Measurements from ENCODE around the gene ORMDL1.

ORMDL1 gene

DNA sequence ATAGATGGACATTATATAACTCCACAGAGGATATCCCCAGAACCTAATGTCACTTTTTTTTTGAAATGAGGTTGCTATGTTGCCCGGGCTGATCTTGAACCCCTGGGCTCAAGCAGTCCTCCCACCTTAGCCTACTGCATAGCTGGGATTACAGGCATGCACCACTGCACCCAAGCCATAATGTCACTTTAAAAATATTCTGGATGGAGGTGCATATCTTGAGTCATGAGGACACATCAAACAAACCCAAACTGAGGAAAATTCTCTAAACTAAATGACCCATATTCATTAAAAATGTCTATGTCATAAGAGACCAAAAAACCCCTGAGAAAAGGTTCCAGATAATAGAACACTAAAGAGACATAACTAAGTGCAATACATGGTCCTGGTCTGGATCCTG is 57.9 kb downstream of the ORMDL1 start:
- Histone ChIP-seq H3K36me3 (ENCODE audit: insufficient read depth, low read length) (no peaks in the 10 kb centered on the region), H3K4me2 (ENCODE audit: insufficient read depth, low read length) (no peak overlapping the region), H3K79me2 (ENCODE audit: insufficient read depth, low read length) (no peaks in the 10 kb centered on the region), H3K4me3 (ENCODE audit: low read depth in 1 of 2, low read length in 2 of 2) (no peak overlapping the region), H3K9ac (ENCODE audit: low read depth, low read length) (no peak overlapping the region), H4K20me1 (ENCODE audit: insufficient read depth, low read length) (no peaks in the 10 kb centered on the region), H3K9me3 (ENCODE audit: insufficient read depth, low read length, severe bottlenecking) (no peaks in the 10 kb centered on the region), H3K27ac (ENCODE audit: low read length) (no peak overlapping the region), H3K4me1 (ENCODE audit: insufficient read depth, low read length) (no peaks in the 10 kb centered on the region), H3K27me3 (ENCODE audit: insufficient read depth, low read length, poor library complexity) (no peaks in the 10 kb centered on the region), H2AFZ (ENCODE audit: low read depth, low read length) (no peak overlapping the region)
- TF ChIP-seq, protein P1, sequence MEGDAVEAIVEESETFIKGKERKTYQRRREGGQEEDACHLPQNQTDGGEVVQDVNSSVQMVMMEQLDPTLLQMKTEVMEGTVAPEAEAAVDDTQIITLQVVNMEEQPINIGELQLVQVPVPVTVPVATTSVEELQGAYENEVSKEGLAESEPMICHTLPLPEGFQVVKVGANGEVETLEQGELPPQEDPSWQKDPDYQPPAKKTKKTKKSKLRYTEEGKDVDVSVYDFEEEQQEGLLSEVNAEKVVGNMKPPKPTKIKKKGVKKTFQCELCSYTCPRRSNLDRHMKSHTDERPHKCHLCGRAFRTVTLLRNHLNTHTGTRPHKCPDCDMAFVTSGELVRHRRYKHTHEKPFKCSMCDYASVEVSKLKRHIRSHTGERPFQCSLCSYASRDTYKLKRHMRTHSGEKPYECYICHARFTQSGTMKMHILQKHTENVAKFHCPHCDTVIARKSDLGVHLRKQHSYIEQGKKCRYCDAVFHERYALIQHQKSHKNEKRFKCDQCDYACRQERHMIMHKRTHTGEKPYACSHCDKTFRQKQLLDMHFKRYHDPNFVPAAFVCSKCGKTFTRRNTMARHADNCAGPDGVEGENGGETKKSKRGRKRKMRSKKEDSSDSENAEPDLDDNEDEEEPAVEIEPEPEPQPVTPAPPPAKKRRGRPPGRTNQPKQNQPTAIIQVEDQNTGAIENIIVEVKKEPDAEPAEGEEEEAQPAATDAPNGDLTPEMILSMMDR (IDR thresholded peaks at IDR 0.05; ENCODE audit: borderline replicate concordance, extremely low read depth, low read length, poor library complexity, severe bottlenecking): no peak
- TF ChIP-seq EZH2 (IDR thresholded peaks at IDR 0.05; ENCODE audit: borderline replicate concordance, low read depth, low read length, severe bottlenecking): no peak
- ATAC-seq (ENCODE audit: insufficient read depth, low read depth): no peak
- no peak for DNase-seq

DNA sequence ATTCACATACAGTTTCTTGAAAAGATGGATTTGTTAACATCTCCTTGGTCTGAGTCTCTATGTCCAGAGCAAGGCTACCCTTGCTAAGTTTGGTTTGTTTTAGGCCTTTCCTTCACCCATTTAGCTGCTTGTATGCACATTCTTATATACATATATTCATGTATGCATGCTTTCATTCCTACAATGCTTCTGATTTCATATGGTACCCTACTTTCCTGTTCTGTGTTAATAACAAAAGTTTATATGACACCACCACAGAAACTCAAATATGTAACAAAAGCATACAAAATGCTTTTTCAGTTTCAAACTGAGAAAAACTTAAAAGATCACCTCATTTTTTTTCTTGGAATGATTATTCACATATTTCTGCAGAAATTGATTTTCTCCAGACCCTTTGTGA is 60.9 kb downstream of the ORMDL1 start:
- Histone ChIP-seq H3K4me3 (ENCODE audit: low read depth in 1 of 2, low read length in 2 of 2) (no peak overlapping the region), H3K9me3 (ENCODE audit: insufficient read depth, low read length, severe bottlenecking) (no peaks in the 10 kb centered on the region), H4K20me1 (ENCODE audit: insufficient read depth, low read length) (no peaks in the 10 kb centered on the region), H3K36me3 (ENCODE audit: insufficient read depth, low read length) (no peaks in the 10 kb centered on the region), H3K4me2 (ENCODE audit: insufficient read depth, low read length) (no peak overlapping the region), H3K27ac (ENCODE audit: low read length) (no peak overlapping the region), H2AFZ (ENCODE audit: low read depth, low read length) (no peak overlapping the region), H3K79me2 (ENCODE audit: insufficient read depth, low read length) (no peaks in the 10 kb centered on the region), H3K27me3 (ENCODE audit: insufficient read depth, low read length, poor library complexity) (no peaks in the 10 kb centered on the region), H3K9ac (ENCODE audit: low read depth, low read length) (no peak overlapping the region), H3K4me1 (ENCODE audit: insufficient read depth, low read length) (no peaks in the 10 kb centered on the region)
- DNase-seq: no peak
- TF ChIP-seq, protein P1 (IDR thresholded peaks at IDR 0.05; ENCODE audit: borderline replicate concordance, extremely low read depth, low read length, poor library complexity, severe bottlenecking): no peak
- ATAC-seq (ENCODE audit: insufficient read depth, low read depth): no peak
